Heart right ventricle (tissue), 16 donors: ENCODE data around the gene EIF3J. TPM values are rescaled to one million over a fixed set of nuclear protein-coding genes. Genes with fewer than 3 reads are reported as not detected.

Experiments
- ATAC-seq, 8 donors: fragments of 200-7000 bp; cut with Tn5 transposase; one replicate each; pipeline ENCODE4 v1.9.1; 2020; ENCODE audit warnings: mild to moderate bottlenecking in 8 of 8, moderate library complexity in 8 of 8, moderate number of reproducible peaks in 1 of 8
- DNase-seq, 2 donors: peaks; one replicate each; pipeline ENCODE4 v3.0.0-alpha.2; 2020
- H3K27ac ChIP-seq, 10 donors: fragments of 200-600 bp; sonication (generic) in 2 of 10; one replicate each; pipeline versions ENCODE4 v1.5.0 to v1.8.0; 2020 to 2022; ENCODE audit warnings: mild to moderate bottlenecking in 3 of 10
- H3K27me3 ChIP-seq, 7 donors: fragments of 200-600 bp; one replicate each; pipeline ENCODE4 v1.8.0; 2021 to 2022; ENCODE audit warnings: mild to moderate bottlenecking in 2 of 7
- H3K36me3 ChIP-seq, 9 donors: fragments of 200-600 bp; sonication (generic) in 1 of 9; one replicate each; pipeline versions ENCODE4 v1.5.0 to v1.8.0; 2020 to 2022; ENCODE audit warnings: mild to moderate bottlenecking in 2 of 9
- H3K4me1 ChIP-seq, 9 donors: fragments of 200-600 bp; sonication (generic) in 1 of 9; one replicate each; pipeline versions ENCODE4 v1.5.0 to v1.8.0; 2020 to 2022; ENCODE audit warnings: mild to moderate bottlenecking in 4 of 9
- H3K4me3 ChIP-seq, 10 donors: fragments of 200-600 bp; sonication (generic) in 2 of 10; one replicate each; pipeline versions ENCODE4 v1.5.0 to v1.8.0; 2020 to 2022; ENCODE audit warnings: mild to moderate bottlenecking in 7 of 10, moderate library complexity in 2 of 10
- H3K9me3 ChIP-seq, 11 donors: fragments of 200-600 bp in 10 of 11; sonication (generic) in 2 of 11; one replicate each; pipeline versions ENCODE4 v1.5.0 to v1.8.0; 2013 to 2022; ENCODE audit warnings: mild to moderate bottlenecking in 2 of 11, control low read depth in 1 of 11, moderate library complexity in 1 of 11
- CTCF ChIP-seq, 9 donors: fragments of 200-600 bp; sonication (generic) in 2 of 9; IDR thresholded peaks; one replicate each; pipeline versions ENCODE4 v1.5.0 to v1.8.0; 2021 to 2022; ENCODE audit warnings: antibody characterized with exemption in 9 of 9, mild to moderate bottlenecking in 5 of 9, moderate library complexity in 1 of 9
- WGBS, 2 donors: extraction: QIAGEN DNeasy Blood & Tissue Kit; methylation state at CpG; one replicate each; pipeline ENCODE4 v1.1.7; 2013; ENCODE audit warnings: inconsistent platforms in 1 of 2; 5-methylcytosine and 5-hydroxymethylcytosine counted together
- intact Hi-C, 10 donors: fragments of 100-400 bp; cut with DNase I; formaldehyde crosslinking; loops; one replicate each; pipeline versions ENCODE4 v1.11.1 to v1.14.2; 2022
- polyA plus RNA-seq, 2 donors: library from polyadenylated mRNA; stranded (reverse); fragments of 200-250 nt; gene quantifications; one replicate each; pipeline ENCODE4 v1.2.3, GENCODE V29; 2013
- total RNA-seq, 10 donors: library from RNA; stranded (reverse); fragmentation: NEBNext Ultra II Directional in 3 of 10; extraction: Animal tissue kit (Norgen Biotek cat#: 25700) in 3 of 10; gene quantifications; one replicate each; pipeline versions ENCODE4 v1.2.1 to v1.2.4, GENCODE V29; 2021 to 2023
- donor health status: Arrhythmogenic right ventricular cardiomyopathy.
- donor health status: ischemic (EF 13 %, LVEDD 7.1; RV severe dilation, severe dysfunction).
- donor health status: healthy with polysubstance abuse.
- donor health status: DM: no; HTN: yes; CAD: no.
- donor health status: DM: no; HTN: no; CAD: no.
- donor health status: ischemic (EF 25% LVEDD 6.9; RV normal size, moderate dysfunction).
- donor health status: ischemic (EF 25% LVEDD 5.7; RV mildly dilated, moderate dysfunction).
- donor health status: healthy.
- donor health status: DM: yes; HTN: yes; CAD: no.
- donor health status: Ischemic cardiomyopathy.
- donor health status: ischemic (EF 35%, LVEDD 5.7; RV mildly dilated, moderate dysfunction).
- donor health status: nonischemic (EF 11% LVEDD 7.7; RV severe dilation, severe dysfunction).
- donor health status: DM: yes; HTN: yes; CAD: no.
- donor health status: PGD.
- donor health status: ischemic (EF 29% LVEDD 5.4; RV normal size, mild dysfunction).
- donor health status: nonischemic (EF 23%, LVEDD 6.1; RV moderate dilation, normal function).

The EIF3J gene
- total and polyA plus RNA-seq, 12 donors = 30.4 to 105 (median 81.4) TPM

DNA sequence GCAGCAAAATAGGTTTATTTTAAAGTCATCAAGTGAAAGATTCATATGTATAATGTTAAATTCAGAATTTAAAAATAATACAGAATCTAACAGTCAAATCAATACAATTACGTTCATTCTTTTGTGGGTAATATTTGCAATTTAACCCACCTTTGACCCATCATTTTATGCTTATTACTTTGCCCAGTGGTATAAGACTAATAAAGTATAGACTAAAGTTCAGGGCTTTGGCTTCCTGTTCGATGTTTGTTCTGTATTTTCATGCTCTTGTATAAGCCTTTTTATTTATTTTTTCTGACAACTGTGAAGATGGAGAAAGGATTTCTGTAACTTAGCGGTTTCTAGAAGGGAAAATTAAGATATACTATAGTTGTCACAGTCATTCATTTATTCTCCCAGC lies 44.3 kb upstream of the EIF3J start:
- intact Hi-C loops = no loop called here
- no peaks in the 10 kb centered on the region for H3K27me3 ChIP-seq
- DNase-seq (no peak), ATAC-seq (no peak)
- peaks cover 0 to 100% (median 14%) of the 10 kb centered on the region in 9 donors for H3K36me3 ChIP-seq
- H3K4me3 ChIP-seq = no peak overlapping the region
- 87 to 96% methylated on average over 3 of the region's 3 CpGs for WGBS, 2 donors
- no peaks in the 10 kb centered on the region for H3K9me3 ChIP-seq
- no peak overlapping the region for H3K27ac ChIP-seq
- no peak for TF ChIP-seq CTCF (IDR thresholded peaks at IDR 0.05)
- peaks cover 0 to 10% (median 0%) of the 10 kb centered on the region in 9 donors for H3K4me1 ChIP-seq

DNA sequence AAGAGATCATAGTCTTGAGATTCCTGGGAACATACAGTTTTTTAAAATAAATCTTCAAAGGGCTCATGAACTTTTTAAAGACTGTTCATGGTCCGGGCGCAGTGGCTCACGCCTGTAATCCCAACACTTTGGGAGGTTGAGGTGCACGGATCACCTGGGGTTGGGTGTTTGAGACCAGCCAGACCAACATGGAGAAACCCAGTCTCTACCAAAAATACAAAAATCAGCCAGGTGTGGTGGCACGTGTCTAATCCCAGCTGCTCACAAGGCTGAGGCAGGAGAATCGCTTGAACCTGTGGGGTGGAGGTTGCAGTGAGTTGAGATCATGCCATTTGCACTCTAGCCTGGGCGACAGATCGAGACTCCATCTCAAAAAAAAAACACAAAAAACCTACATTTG lies 41.4 kb upstream of the EIF3J start:
- H3K27me3 ChIP-seq = no peaks in the 10 kb centered on the region
- TF ChIP-seq CTCF (IDR thresholded peaks at IDR 0.05) = no peak
- intact Hi-C loops = no loop called here
- DNase-seq (no peak), ATAC-seq (no peak)
- H3K9me3 ChIP-seq = no peaks in the 10 kb centered on the region
- peaks cover 0 to 100% (median 22%) of the 10 kb centered on the region in 9 donors for H3K36me3 ChIP-seq
- no peak overlapping the region for H3K4me3 ChIP-seq
- WGBS, 2 donors = 97 to 98% methylated on average over 8 of the region's 8 CpGs
- peaks cover 0 to 7% (median 0%) of the 10 kb centered on the region in 9 donors for H3K4me1 ChIP-seq
- no peak overlapping the region for H3K27ac ChIP-seq

GRCh38 chr15:44500555-44500954 lies 36.4 kb upstream of the EIF3J start:
- Histone ChIP-seq H3K36me3 (peaks cover 0 to 88% (median 22%) of the 10 kb centered on the region in 9 donors), H3K9me3 (no peaks in the 10 kb centered on the region), H3K4me3 (no peak overlapping the region), H3K27ac (no peak overlapping the region), H3K27me3 (no peaks in the 10 kb centered on the region), H3K4me1 (no peaks in the 10 kb centered on the region)
- 79 to 91% methylated on average over 3 of the region's 3 CpGs for WGBS, 2 donors
- intact Hi-C loops = loop anchor here in 1 of 10 donors (5.0 kb wide), 1 partner anchor 73 kb away; the partner anchor contains the start of gene CTDSPL2
- no peak for ATAC-seq
- no peak for DNase-seq
- TF ChIP-seq CTCF (IDR thresholded peaks at IDR 0.05) = no peak

- TF ChIP-seq CTCF (IDR thresholded peaks at IDR 0.05) = peak in 8 of 9 donors; percentile 16 to 67 (median 58)
- ATAC-seq = no peak
- DNase-seq = no peak
- intact Hi-C loops = loop anchor here in 1 of 10 donors (5.0 kb wide), 1 partner anchor 75 kb away; the partner anchor contains the start of gene CTDSPL2
- Histone ChIP-seq H3K36me3 (peaks cover 0 to 87% (median 15%) of the 10 kb centered on the region in 9 donors), H3K27me3 (no peaks in the 10 kb centered on the region), H3K9me3 (no peaks in the 10 kb centered on the region), H3K4me1 (no peaks in the 10 kb centered on the region), H3K4me3 (no peak overlapping the region), H3K27ac (no peak overlapping the region)
- whole genome bisulfite sequencing, 2 donors = 76 to 82% methylated on average over 3 of the region's 3 CpGs
Measured at GRCh38 chr15:44501768-44502366, 35.1 kb upstream of the EIF3J start.
